NCI-H526 (cell line): ENCODE measurements around the gene SMAD3.
"Not testable (repeated sequence)": the region's sequence is repeated elsewhere in the genome, so short reads cannot be mapped to it uniquely, and the experiment has no call there.

Experiments
- DNase-seq, 2 experiments: peaks; one replicate each; lab custom pipeline; 2025; lab: John Stamatoyannopoulos, UW

Gene SMAD3

DNA sequence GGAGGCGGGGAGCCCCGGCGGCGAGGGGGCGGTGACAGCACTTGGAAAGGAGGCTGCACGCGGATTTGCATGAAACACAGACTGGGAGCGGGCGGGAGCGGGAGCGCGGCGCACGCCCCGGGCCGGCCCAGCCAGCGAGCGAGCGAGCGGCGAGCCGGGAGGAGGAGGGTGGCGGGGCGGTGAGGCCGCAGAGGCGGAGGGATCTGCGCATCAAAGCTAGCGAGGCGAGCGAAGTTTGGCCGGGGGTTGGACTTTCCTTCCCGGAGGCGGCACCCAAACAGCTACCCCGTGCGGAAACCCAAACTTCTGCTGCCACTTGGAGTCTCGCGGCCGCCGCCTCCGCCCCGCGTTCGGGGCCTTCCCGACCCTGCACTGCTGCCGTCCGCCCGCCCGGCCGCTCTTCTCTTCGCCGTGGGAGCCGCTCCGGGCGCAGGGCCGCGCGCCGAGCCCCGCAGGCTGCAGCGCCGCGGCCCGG is at the start of gene SMAD3:
Gene SMAD3 (plus strand): TSS at position 72 of the 475 bp plus-strand sequence. CDS start 553 bp downstream, outside the sequence.
- DNase-seq, result peak; percentile 39 to 93

DNA sequence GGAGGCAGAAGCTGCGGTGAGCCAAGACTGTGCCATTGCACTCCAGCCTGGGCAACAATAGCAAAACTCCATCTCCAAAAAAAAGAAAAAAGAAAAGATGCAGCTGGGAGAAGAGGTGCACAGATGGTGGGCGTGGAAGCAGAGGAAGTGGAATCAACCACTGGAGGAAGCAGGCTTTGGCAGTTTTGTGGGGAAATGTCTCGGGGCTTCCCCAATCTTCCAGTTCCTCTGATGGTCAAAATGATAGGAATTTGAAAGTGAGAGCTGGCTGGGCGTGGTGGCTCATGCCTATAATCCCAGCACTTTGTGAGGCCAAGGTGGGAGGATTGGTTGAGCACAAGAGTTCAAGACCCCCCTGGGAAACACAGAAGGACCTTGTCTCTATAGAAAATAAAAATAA is 48.1 kb upstream of the SMAD3 start:
- DNase-seq, result no peak

DNA sequence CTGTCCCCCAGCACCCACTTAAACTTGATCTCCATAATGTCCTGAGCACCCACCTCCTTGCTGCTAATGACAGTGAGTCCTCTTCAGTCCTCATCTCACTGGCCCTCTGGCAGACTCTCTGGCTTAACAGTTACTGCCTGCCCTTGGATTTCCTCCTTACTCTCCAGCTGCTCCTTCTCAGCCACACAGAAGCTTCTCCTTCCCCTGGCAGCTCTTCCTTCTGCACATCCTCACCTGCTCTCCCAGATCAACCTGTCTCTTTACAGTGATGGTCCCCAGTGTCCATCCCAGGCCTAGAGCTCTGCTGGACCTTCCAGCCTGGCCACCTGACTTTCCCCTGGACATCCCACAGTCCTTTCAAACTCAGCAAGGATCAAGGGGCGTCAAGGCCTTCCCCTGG is 47.4 kb upstream of the SMAD3 start:
- DNase-seq, result no peak

DNA sequence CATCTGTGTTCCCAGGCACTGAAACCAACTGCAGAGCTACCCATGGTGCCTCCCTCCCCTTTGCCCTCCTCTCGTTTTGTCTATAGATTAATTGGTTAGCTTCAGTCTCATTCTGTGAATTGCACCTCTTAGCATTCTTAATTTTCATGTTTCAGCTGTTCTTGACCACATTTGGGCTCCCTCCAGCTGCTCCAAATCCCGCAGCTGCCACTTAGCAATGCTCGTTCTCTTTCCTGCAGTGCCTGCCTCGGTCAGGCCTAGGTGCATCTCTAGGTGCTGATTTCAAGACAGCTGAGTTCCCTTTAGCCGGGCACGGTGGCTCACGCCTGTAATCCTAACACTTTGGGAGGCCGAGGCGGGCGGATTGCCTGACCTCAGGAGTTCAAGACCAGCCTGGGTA is 47.0 kb upstream of the SMAD3 start:
- DNase-seq, result no peak

DNA sequence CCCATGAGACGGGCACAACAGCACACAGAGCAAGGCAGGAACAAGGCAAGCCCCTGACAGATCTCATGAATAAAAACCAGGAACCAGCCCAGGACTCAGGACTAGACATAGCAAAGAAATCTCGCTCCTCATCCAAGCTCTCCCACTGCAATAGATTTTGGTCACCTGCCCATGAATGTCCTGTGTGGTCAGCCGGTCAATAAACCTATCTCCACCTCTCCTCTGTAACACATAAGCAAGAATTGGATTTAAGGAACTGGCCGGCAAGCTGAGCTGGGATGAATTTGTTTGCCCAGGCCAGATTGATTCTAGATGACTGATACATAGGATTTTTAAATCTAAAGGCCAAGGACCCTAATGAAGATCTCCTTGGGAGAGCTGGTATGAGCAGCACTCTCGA is 46.3 kb upstream of the SMAD3 start:
- DNase-seq, result no peak

DNA sequence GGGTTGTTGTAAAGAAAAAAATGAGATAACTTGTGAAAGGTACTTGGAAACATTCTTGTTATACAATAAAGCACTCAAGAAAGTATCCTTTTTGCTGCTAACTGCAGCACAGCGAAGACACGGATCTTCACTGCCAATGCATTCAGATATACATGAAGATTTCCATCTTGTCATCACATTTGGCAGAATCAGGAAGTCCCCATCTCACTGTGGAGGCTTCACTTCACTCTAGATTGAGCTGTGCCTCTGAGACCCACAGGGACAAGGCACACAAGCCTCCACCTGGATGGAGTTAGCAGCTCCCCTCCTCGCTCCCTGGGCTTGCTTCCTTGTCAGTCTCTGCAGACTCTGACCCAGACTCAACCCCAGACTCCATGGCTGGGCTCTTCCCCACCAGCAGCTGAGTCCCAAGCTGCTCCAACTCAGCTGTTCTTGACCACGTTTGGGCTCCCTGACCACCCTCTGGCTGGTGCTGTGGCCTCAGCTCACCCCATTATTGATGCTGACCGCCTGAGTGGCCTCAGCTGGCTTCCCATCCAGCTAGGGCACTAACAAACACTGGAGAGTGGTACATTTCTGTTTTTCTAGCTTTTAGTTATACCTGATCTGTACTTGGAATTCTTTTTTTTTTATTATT is 45.4 kb upstream of the SMAD3 start:
- DNase-seq, result no peak

DNA sequence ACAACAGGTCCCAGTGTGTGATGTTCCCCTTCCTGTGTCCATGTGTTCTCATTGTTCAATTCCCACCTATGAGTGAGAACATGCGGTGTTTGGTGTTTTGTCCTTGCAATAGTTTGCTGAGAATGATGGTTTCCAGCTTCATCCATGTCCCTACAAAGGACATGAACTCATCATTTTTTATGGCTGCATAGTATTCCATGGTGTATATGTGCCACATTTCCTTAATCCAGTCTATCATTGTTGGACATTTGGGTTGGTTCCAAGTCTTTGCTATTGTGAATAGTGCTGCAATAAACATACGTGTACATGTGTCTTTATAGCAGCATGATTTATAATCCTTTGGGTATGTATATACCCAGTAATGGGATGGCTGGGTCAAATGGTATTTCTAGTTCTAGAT is 44.7 kb upstream of the SMAD3 start:
- DNase-seq, result not testable (repeated sequence)

DNA sequence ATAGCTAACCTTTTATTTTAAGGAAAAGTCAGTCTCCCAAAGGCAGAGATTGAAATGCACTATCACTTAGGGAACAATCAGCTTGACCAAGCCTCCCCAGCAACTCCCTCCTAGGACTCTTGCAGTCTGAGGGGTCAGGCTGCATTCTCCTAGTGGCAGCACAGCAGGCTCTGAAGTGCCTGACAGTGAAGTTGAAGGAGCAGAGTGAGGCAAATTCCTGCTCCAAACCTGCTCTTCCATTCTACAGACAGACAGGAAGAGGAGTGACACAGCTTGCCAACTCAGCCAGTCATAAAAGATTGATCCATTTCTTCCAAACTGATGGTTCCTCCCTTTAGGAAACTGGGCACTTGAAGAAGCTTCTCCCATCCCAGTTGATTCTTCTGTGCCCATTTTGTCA is 43.9 kb upstream of the SMAD3 start:
- no peak for DNase-seq

DNA sequence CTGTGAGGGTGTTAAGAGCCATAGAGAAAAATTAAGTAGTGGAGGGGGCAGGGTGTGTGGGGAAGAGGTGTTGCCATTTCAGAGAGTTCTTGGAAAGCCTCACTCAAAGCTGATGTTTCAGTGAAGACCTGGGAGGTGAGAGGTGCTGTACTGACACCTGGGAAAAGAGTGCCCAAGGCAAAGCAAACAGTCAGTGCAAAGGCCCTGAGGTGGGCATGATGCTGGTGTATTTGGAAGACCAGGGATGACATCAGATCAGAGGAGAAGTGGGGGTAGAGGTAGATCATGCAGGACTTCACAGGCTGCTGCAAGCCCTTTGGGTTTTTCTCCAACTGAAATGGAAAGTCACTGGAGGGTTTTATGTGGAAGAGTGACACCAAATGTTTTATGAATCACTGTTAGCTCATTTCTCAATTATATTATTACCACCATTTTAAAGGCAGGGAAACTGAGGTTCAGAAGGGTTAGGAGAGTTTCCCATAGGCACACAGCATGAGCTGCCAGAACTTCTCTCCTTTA is 42.8 kb upstream of the SMAD3 start:
- DNase-seq, result no peak

DNA sequence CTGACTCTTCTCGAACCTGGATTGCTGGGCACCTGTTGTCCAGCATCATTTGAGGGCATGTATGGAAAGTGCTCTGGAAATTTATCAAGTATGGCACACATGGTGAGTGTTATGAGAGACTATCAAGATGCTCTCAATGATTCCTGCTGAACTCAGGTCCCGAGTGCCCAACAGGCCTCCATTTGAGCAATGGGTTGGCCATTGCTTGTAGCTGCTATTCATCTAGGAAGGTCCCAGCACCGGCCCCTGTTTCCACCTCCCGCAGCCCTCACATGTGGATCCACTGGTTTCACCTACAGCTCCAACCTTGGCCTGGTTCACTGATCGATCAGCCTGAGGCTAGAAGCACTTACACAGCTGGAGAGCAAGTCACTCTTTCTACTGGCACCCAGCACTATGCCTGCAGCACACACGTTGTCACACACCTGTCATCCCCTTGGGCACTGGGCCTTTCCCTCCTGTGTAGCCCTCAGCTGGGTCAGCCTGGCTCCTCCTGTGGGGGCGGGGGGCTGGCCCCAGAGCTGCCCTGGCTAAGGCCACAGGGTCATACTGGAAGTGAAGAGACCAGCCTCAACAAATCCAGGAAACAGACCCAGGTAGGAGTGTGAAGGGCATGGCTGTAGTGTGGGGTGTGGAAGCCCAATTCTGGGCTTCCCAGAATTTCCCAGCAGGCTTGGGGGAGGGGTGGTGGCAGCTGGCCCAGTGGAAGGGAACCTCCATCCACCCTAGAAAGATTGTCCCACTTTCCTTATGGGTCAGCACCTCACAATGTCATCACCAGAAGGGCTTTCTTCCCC is 41.7 kb upstream of the SMAD3 start:
- DNase-seq, result no peak

DNA sequence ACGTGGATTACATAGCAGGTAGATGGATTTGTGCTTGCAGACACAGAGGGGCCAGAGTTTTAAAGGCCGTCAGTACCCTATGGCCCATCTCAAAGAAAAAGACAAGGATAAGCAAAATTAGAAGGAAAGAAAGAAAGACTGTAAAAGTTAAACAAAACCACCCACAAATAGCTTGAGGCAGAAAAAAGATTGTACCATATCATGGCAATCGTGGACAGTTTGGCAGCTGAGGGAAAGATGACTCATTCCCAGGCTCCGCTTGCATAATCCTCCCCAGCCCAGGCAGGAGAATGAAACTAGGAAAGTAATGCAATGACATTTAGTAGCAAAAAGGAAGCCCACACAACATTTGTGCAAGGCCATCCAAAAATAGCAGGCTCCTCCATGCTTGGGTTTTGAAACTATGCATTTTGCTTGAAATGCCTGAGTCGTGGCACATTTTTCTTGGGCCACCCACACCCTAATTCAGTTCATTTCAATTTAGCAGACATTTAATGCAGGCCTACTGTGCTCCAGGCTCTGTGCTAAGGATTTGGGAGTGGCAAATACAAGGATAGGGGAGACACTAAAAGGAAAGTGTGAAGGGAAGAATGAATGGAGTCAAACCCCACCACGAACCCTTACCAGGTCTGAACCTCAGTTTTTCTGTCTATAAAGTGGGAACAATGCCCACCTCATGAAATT is 40.9 kb upstream of the SMAD3 start:
- no peak for DNase-seq

DNA sequence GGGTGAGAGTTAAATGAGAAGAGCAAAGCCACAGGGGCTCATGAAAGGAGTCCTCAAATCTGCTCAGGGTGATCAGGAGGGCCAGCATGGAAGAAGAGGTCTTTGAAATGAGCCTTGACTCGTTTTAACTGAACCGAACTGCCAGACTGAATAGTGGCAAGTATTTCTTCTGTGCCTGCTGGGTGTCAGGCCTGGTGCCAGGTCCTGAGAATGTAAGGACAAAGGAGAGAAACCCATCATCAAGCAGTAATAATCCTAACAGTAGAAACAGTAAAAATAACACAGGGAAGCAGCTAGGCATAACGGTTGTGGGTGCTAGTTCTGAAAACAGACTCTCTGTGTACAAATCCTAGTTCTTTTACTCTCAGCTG is 40.4 kb upstream of the SMAD3 start:
- no peak for DNase-seq

DNA sequence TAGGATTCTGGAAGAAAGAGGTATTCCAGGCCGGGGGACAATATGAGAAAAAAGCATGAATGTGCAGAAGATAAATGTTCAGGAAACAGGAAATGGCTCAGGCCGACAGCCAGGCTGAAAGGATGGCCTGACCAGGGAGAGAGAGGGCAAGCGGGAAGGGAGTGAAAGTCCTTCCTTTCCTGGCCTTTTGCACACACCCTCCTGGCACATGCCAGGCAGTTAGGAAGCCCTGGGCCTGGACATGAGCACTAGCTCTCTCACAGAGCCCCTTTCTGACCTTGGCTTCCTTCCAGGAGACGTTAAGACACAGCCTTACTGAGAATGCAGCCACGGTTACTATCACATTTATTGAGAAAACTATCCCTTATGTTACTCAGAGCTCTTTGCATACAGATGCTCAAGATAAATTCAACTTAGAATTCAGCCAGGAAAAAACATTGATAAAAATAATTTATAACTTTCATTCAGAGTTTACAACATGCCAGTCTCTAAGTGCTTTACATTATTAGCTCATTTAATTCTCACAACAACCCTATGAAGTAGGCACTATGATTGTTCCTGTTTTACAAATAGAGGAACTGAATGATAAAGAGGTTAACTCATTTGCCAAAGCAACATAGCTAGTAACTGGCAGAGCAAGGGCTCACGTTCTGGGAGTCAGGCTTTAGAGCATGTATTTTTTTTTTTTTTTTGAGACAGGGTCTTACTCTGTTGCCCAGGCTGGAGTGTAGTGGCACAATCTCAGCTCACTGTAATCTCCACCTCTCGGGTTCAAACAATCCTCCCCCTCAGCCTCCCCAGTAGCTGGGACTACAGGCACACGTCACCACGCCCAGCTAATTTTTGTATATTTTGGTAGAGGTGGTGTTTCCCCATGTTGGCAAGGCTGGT is 39.4 kb upstream of the SMAD3 start:
- DNase-seq, result no peak

DNA sequence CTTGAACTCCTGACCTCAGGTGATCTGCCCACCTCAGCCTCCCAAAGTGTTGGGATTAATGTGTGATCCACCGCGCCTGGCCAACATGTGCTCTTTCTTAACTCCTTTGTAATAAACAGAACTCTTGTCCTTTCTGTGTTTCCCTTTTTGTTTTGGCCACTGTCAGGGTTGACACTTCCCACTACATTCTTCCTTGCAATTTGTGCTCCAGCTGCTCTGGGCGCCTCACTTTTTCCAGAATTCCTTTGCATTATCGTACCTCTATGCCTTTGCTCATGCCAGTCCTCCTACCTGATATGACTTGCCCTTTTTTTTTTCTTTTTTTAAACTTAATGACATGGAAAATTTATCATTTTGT is 38.8 kb upstream of the SMAD3 start:
- no peak for DNase-seq

DNA sequence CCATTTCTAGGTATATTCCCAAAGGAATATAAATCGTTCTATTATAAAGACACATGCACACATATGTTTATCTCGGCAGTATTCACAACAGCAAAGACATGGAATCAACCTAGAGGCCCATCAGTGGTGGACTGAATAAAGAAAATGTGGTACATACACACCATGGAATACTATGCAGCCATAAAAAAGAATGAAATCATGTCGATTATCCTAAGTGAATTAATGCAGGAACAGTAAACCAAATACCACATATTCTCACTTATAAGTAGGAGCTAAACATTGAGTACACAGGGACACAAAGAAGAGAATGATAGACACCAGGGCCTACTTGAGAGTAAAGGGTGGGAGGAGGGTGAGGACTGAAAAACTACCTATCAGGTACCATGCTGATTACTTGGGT is 37.0 kb upstream of the SMAD3 start:
- not testable (repeated sequence) for DNase-seq

DNA sequence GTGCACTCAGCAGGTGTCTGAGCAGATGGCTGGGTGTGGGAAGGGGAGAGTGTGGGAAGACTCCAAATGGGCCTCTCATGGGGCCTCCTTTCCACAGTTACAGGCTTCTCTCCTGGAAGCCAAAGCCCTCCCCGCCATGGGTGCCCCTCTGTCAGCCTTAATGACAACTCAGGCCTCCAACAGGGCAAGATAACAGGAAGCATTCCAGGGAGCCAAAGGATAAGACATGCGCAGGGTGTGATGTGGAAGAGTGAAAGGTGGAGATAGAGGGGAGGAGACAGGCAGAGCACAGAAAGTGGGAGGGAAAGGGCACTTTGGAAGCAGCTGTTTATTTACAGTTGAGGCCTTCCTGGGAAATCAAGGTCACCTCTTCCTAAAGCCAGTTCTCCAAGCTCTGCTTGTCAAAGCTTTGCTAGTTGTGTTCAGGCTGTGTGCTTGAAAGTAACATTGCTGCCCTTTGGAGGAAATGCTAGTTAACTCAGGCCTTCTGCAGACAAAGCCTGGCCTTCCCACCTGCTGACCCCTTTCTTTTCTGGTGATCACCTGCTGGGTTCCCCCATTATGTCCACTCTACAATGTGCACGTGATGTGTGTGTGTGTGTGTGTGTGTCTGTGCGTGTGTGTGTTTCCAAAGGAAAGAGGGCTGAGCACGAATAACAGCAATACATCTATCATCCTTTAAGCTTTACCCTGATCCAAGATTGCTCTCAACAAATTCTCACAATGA is 35.2 kb upstream of the SMAD3 start:
- DNase-seq, result no peak

DNA sequence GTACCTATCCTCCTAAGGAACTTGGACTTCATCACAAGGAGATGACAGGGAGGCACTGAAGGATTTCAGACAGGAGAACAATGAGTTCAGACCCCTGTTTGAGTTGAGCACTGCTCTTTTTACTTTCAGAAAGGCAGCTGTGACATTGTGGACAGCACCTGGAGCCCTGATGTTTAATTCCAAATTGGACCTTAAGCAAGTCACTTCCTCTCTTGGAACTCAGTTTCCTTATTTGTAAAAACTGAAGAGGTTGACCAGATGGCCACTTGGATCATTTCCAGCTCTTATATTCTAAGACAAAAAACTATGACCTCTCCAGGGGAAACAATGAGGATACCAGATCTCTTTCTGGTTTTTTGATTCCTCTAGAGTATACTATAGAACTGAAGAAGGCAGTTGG is 34.1 kb upstream of the SMAD3 start:
- no peak for DNase-seq

DNA sequence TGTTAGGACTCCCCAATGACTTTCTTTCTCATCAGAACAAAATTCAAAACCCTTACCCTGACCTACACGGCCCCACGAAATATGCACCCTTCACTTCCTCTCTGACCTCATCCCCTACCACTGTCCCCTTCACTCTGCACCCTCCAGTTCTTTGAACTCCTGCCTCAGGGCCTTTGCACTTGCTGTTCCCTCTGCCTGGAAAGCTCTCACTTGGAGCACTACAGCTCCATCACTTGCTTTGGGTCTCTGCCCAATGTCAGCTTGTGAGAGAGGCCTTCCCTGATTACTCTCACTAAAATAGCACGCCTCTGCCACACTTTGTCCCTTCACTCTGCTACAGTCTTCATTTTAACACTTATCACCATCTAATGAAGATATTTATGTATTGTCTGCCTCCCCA is 32.8 kb upstream of the SMAD3 start:
- DNase-seq, result no peak

DNA sequence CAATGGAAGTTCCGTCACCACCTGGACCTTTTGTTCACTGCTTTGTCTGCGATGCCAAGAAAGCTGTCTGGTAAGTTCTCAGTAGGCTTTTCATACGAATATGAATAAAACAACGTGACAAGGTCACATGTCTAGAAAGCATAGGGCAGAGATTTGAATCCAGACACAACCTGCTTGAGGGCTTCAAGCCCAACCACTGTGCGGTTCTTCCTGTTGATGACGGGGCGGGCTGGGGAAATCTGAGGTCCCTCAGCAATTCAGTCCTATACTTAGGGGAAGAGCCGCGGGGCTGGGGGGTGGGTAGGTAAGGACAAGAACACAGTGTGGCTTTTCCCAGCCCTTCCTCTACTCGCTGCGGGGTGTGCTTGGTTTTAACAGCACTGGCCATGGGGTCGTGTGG is 32.4 kb upstream of the SMAD3 start:
- no peak for DNase-seq

DNA sequence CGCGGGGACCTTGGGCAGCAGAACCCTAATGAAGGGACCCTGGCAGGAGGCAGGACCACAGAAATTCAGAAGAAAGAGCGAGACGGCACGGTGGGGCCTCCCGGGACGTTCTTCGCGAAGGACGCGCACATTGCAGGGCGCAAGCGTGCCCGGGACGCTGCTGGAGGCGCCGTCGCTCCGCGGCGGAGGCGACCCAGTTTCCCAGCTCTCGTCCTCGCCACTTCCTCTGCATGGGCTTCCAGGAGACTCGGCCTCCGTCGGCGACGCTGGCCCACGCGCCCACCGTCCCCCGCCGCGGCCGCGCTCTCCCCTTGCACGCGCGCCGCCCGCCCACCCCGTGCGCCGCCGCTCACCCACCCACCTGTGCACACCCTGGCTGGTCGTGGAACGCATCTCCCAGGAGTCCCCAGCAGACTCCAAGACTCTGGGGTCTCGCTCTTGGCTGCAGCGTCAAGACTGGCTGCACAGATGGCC is 31.8 kb upstream of the SMAD3 start:
- peak in 1 of 2 experiments; percentile 39 for DNase-seq

DNA sequence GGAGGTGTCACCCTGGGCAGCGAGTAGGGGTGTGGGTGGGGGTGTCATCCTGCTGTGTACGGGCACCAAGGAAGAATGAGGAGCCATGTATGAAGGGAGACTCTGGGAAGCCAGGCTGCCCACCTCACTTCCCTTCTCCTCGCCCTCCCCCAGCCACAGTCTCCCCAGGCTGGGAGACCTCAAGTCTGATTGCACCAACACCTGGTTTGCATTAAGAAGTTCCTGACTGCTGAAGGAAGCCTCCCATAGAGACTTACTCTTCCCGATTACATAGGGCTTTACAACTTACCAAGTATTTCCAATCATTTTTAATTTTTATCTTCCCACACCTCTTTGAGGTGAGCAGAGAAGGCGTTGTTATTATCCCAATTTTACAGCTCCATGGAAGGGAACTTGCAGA is 29.5 kb upstream of the SMAD3 start:
- no peak for DNase-seq
